Left ventricle myocardium inferior (tissue), 1 donor: ENCODE measurements around the gene TRNT1. TPM values are rescaled to one million over a fixed set of nuclear protein-coding genes. Genes with fewer than 3 reads are reported as not detected.

Experiments used
- DNase-seq: peaks from one replicate; pipeline ENCODE4 v3.0.0-alpha.2; 2020
- H3K27ac ChIP-seq: fragments of 200-600 bp; replicated peaks from 2 replicates; pipeline ENCODE4 v1.8.0; 2021
- H3K27me3 ChIP-seq: fragments of 200-600 bp; 2 replicates; pipeline ENCODE4 v1.8.0; 2021; ENCODE audit warnings: low read depth
- H3K36me3 ChIP-seq: fragments of 200-600 bp; 2 replicates; pipeline ENCODE4 v1.8.0; 2021
- H3K4me1 ChIP-seq: fragments of 200-600 bp; 2 replicates; pipeline ENCODE4 v1.8.0; 2021
- H3K4me3 ChIP-seq: fragments of 200-600 bp; 2 replicates; pipeline ENCODE4 v1.8.0; 2021; ENCODE audit warnings: mild to moderate bottlenecking, moderate library complexity
- H3K9me3 ChIP-seq: fragments of 200-600 bp; replicated peaks from 2 replicates; pipeline ENCODE4 v1.8.0; 2021
- intact Hi-C: fragments of 100-400 bp; cut with micrococcal nuclease; formaldehyde crosslinking; loops from one replicate; pipeline ENCODE4 v1.11.0; 2022
- total RNA-seq: library from RNA; stranded (reverse); fragmentation: NEBNext Ultra II Directional; extraction: Animal tissue kit (Norgen Biotek cat#: 25700); gene quantifications from one replicate; pipeline ENCODE4 v1.2.1, GENCODE V29; 2021
- TF ChIP-seq, protein P1 (sequence below): fragments of 200-600 bp; IDR thresholded peaks from 2 replicates; pipeline ENCODE4 v1.8.0; 2021; ENCODE audit warnings: antibody characterized with exemption, mild to moderate bottlenecking, borderline replicate concordance
- donor health status: DM: no; HTN: yes; CAD: no; lungs with severe emphysema.

Gene TRNT1
- total RNA-seq, 1 donor from 2014 or later, result 14.6 TPM

DNA sequence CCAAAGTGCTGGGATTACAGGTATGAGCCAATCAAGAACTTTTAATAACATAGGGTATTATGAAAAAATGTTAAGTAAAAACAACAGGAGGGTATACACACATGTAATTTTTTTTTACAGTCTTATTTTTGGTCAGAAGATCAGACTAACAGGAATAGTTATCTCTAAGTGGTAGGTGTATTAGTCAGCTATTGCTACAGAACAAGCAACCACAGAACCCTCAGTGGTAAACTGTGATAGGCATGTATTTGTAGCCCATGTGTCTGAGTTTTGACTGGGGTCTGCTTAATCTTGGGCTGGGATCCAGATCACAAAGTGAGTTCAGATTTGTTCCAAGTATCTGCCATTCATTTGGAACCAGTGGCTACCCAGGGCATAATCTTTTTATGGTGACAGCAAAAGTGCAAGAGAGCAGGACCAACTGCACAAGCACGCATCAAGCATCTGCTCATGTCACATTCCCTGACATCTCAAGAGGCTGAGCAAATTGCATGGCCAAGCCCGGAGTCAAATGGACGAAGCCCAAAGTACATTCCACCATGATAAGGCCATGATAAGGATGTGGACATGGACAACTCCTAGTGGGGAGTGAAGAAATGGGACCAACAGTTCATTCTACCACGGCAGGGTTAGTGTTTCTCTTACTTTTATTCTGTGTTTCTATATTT, 13.6 kb upstream of the TRNT1 start:
- DNase-seq, result no peak
- no peaks in the 10 kb centered on the region for H3K27me3 ChIP-seq
- no peak overlapping the region for H3K27ac ChIP-seq
- H3K4me3 ChIP-seq, result no peak overlapping the region
- H3K36me3 ChIP-seq, result no peaks in the 10 kb centered on the region
- intact Hi-C loops, result no loop called here
- H3K4me1 ChIP-seq, result no peaks in the 10 kb centered on the region
- H3K9me3 ChIP-seq, result no peaks in the 10 kb centered on the region
- TF ChIP-seq, protein P1, sequence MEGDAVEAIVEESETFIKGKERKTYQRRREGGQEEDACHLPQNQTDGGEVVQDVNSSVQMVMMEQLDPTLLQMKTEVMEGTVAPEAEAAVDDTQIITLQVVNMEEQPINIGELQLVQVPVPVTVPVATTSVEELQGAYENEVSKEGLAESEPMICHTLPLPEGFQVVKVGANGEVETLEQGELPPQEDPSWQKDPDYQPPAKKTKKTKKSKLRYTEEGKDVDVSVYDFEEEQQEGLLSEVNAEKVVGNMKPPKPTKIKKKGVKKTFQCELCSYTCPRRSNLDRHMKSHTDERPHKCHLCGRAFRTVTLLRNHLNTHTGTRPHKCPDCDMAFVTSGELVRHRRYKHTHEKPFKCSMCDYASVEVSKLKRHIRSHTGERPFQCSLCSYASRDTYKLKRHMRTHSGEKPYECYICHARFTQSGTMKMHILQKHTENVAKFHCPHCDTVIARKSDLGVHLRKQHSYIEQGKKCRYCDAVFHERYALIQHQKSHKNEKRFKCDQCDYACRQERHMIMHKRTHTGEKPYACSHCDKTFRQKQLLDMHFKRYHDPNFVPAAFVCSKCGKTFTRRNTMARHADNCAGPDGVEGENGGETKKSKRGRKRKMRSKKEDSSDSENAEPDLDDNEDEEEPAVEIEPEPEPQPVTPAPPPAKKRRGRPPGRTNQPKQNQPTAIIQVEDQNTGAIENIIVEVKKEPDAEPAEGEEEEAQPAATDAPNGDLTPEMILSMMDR, result no peak

DNA sequence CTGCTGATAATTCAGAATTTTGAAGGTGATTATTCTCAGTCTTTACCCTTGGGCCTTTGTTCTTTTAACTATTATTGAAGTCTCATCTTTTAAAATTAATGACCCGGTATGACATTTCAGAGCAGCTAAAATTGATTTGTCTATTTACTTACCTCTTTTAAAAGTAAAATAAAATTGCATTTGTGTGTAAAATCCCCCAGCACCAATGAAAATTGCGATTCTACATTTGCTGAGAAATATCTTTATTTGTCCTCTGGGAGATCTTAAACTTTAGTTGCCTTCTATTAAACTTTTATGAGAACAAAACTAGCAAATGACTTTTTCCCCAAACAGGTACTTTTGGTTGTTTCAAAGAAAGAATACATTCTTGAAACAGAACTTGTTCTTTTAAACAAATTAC, 9.1 kb upstream of the TRNT1 start:
- no peaks in the 10 kb centered on the region for H3K9me3 ChIP-seq
- TF ChIP-seq, protein P1, result no peak

DNA sequence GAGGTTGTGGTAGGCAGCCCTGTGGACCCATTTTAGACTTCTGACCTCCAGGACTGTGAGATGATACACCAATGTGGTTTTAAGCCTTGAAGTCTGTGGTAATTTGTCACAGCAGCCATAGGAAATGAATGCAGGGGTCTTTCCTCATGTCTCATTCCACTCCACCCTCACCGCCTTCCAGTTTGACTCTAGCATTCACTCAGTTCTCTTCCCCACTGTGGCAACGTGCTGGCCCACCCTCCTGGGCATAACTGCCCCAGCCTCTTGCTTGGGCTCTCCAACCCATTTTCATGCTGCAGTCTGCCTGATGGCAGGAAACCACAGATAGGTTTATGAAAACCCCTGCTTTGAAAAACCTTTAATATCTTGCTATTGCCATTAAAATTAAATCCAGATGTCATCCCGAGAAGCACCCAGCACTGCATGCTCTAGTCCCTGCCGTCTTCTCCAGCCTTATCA, 7.3 kb upstream of the TRNT1 start:
- intact Hi-C loops, result no loop called here
- Histone ChIP-seq H3K4me3 (no peak overlapping the region), H3K27ac (no peak overlapping the region), H3K27me3 (no peaks in the 10 kb centered on the region), H3K4me1 (no peaks in the 10 kb centered on the region), H3K36me3 (no peaks in the 10 kb centered on the region), H3K9me3 (no peaks in the 10 kb centered on the region)
- TF ChIP-seq, protein P1, result no peak
- DNase-seq, result no peak

More for the DNA sequence above, 9.1 kb upstream of the TRNT1 start:
- no peak for DNase-seq
- Histone ChIP-seq H3K27ac (no peak overlapping the region), H3K4me1 (no peaks in the 10 kb centered on the region), H3K36me3 (no peaks in the 10 kb centered on the region), H3K27me3 (no peaks in the 10 kb centered on the region), H3K4me3 (no peak overlapping the region)
- intact Hi-C loops, result no loop called here

DNA sequence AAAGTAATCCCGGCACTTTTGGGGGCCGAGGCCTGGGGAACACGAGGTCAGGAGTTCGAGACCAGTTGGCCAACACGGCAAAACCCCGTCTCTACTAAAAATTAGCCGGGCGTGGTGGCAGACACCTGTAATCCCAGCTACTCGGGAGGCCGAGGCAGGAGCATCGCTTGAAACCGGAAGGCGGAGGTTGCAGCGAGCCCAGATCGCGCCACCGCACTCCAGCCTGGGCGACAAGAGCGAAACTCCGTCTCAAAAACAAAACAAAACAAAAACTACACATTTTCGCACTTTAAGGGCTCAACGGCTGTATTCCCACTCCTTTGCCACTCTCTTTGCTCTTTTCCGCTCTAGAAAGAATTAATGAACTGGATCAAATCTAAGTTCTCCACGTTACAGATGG, 763 bp upstream of the TRNT1 start:
- TF ChIP-seq, protein P1, result no peak
- intact Hi-C loops, result no loop called here
- peak overlapping the region; percentile 95 for H3K27ac ChIP-seq
- H3K27me3 ChIP-seq, result no peaks in the 10 kb centered on the region
- H3K4me3 ChIP-seq, result peak overlapping the region; percentile 97
- H3K36me3 ChIP-seq, result peaks cover 20% of the 10 kb centered on the region
- H3K4me1 ChIP-seq, result peaks cover 42% of the 10 kb centered on the region
- H3K9me3 ChIP-seq, result no peaks in the 10 kb centered on the region
- DNase-seq, result no peak

DNA sequence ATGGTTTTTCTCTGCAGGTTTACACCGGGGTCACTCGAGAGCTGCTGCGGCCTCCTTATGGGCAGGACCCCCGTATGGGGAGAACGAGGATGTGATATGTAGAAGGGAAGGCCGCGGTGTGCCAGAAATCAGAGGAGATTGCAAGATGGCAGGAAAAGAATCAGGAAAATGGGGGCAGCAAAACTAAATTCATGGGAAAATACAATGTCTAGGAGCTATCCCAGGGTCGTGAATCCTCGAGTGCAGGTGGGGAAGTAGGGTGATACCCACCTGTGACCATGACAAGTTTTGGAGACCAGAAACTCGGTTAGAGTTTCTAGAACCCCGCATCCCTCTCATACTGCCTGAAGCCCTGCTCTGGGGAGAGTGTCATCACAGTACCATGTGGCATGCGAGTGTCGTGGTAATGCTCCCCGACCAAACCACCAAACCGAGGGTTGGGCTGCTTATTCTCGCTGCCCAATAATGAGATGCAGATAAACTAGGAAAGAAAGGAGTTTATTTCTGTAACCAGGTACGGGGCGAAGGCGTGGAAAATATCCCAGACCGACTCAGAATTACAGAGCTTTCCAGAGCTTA, 781 bp downstream of the TRNT1 start:
- TF ChIP-seq, protein P1, result no peak
- intact Hi-C loops, result no loop called here
- DNase-seq, result no peak

More for the DNA sequence above, 781 bp downstream of the TRNT1 start:
- Histone ChIP-seq H3K4me3 (peak overlapping the region; percentile 97), H3K4me1 (peaks cover 42% of the 10 kb centered on the region), H3K36me3 (peaks cover 24% of the 10 kb centered on the region), H3K27me3 (no peaks in the 10 kb centered on the region), H3K27ac (peak overlapping the region; percentile 95), H3K9me3 (no peaks in the 10 kb centered on the region)
